ENCODE results near the gene PRR29. TPM values are rescaled to one million over a fixed set of nuclear protein-coding genes. Genes with fewer than 3 reads are reported as not detected.

PRR29 gene
- total RNA-seq, 1 experiment from 2014 or later: 0.77 TPM

- Histone ChIP-seq H3K27me3 (ENCODE audit: low read length) (no peaks in the 10 kb centered on the region), H4K20me1 (ENCODE audit: low read length) (no peaks in the 10 kb centered on the region), H3K79me2 (ENCODE audit: low read length) (no peaks in the 10 kb centered on the region), H3K36me3 (ENCODE audit: low read depth, low read length) (no peaks in the 10 kb centered on the region), H3K9me3 (ENCODE audit: low read length) (no peaks in the 10 kb centered on the region), H2AFZ (ENCODE audit: low read length) (no peak overlapping the region), H3K9ac (ENCODE audit: low read length) (no peak overlapping the region), H3K4me3 (ENCODE audit: low read length) (no peak overlapping the region), H3F3A (ENCODE audit: low read length, unreplicated experiment) (no peaks in the 10 kb centered on the region), H3K4me2 (ENCODE audit: low read length) (no peak overlapping the region), H3K27ac (ENCODE audit: low read length) (no peak overlapping the region), H3K4me1 (ENCODE audit: insufficient read depth, low read length) (no peaks in the 10 kb centered on the region), H3K9me2 (replicated peaks; ENCODE audit: low read length) (no peaks in the 10 kb centered on the region)
- TF ChIP-seq EZH2phosphoT487 (IDR thresholded peaks at IDR 0.05; ENCODE audit: borderline replicate concordance, low read length): no peak
- no peak for TF ChIP-seq CTCF (conservative IDR thresholded peaks at IDR 0.05; ENCODE audit: low read depth, low read length)
- TF ChIP-seq EZH2 (IDR thresholded peaks at IDR 0.05; ENCODE audit: low read length, unreplicated experiment): no peak
- DNase-seq (no peak), ATAC-seq (no peak)
- POLR2A ChIA-PET (ENCODE audit: unreplicated experiment): no interaction called here
- no TSS peak for BruUV-seq (replicated peaks)
- CTCF ChIA-PET: interaction anchor here (0.7 kb wide), 1 partner anchor 13 kb away, joined by 3 read pairs; no protein-coding TSS in a partner anchor
- intact Hi-C loops (cut with micrococcal nuclease): no loop called here
Observed at GRCh38 chr17:64038331-64039105, 40.4 kb downstream of the PRR29 start.

GRCh38 chr17:64039106-64039400, 40.9 kb downstream of the PRR29 start:
- POLR2A ChIA-PET (ENCODE audit: unreplicated experiment): interaction anchor here (0.6 kb wide), 1 partner anchor 32 kb away, joined by 4 read pairs; no protein-coding TSS in a partner anchor

More at GRCh38 chr17:64039106-64039400, 40.9 kb downstream of the PRR29 start:
- BruUV-seq (replicated peaks): no TSS peak
- H4K20me1 ChIP-seq (ENCODE audit: low read length): no peaks in the 10 kb centered on the region
- no peaks in the 10 kb centered on the region for H3K9me2 ChIP-seq (replicated peaks; ENCODE audit: low read length)
- DNase-seq: no peak
- no peaks in the 10 kb centered on the region for H3K79me2 ChIP-seq (ENCODE audit: low read length)
- no peak for TF ChIP-seq CTCF (conservative IDR thresholded peaks at IDR 0.05; ENCODE audit: low read depth, low read length)
- intact Hi-C loops (cut with micrococcal nuclease): no loop called here
- H2AFZ ChIP-seq (ENCODE audit: low read length): no peak overlapping the region
- no peaks in the 10 kb centered on the region for H3K36me3 ChIP-seq (ENCODE audit: low read depth, low read length)
- CTCF ChIA-PET: interaction anchor here (0.7 kb wide), 1 partner anchor 14 kb away, joined by 3 read pairs; no protein-coding TSS in a partner anchor
- H3K27me3 ChIP-seq (ENCODE audit: low read length): no peaks in the 10 kb centered on the region
- H3F3A ChIP-seq (ENCODE audit: low read length, unreplicated experiment): no peaks in the 10 kb centered on the region
- ATAC-seq: no peak
- no peak overlapping the region for H3K27ac ChIP-seq (ENCODE audit: low read length)
- H3K4me3 ChIP-seq (ENCODE audit: low read length): no peak overlapping the region
- no peaks in the 10 kb centered on the region for H3K4me1 ChIP-seq (ENCODE audit: insufficient read depth, low read length)
- H3K9me3 ChIP-seq (ENCODE audit: low read length): no peaks in the 10 kb centered on the region
- no peak overlapping the region for H3K4me2 ChIP-seq (ENCODE audit: low read length)
- no peak overlapping the region for H3K9ac ChIP-seq (ENCODE audit: low read length)

All from PC-3 (cell line).